ENCODE data around the gene PHF8. TPM values are rescaled to one million over a fixed set of nuclear protein-coding genes. Genes with fewer than 3 reads are reported as not detected.

Gene PHF8
- total RNA-seq, 1 donor from 2014 or later = 32.8 TPM

DNA sequence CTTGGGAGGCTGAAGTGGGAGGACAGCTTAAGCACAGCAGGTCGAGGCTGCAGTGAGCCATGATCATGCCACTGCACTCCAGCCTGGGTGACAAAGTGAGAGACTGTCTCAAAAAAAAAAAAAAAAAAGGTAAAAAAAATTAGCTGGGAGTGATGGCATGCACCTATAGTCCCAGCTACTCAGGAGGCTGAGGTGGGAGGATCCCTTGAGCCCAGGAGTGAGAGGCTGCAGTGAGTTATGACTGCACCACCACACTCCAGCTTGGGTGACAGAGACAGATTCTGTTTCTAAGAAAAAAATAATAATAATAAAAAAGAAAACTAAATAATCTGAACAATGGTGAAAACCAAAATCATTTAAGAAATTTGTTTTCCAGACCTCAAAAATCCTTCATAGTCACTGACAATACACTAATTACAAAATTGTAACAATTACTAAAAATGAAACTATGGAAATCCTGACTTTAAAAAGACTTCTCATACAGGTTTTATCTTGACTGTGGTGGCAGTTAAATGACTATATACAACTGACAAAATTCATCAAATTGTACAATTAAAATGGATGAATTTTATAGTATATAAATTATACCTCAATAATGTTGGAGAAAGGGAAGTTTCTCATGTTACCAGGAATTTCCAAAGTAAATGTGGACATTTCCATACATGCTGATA lies 31.3 kb downstream of the PHF8 start:
- DNase-seq (ENCODE audit: low spot score) = no peak

DNA sequence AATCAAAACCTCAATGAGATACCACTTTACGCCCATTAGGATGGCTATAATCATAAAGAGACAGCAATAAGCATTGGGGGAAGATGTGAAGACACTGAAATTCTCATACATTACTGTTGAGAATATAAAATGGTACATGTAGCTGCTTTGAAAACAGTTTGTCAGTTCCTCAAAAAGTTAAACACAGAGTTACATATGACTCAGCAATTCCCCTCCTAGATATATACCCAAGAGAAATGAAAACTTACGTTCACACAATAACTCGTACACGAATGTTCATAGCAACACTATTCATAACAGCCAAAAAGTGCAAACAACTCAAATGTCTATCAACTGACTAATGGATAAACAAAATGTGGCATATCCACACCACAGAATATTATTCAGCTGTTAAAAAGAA lies 36.6 kb downstream of the PHF8 start:
- DNase-seq (ENCODE audit: low spot score) = no peak

DNA sequence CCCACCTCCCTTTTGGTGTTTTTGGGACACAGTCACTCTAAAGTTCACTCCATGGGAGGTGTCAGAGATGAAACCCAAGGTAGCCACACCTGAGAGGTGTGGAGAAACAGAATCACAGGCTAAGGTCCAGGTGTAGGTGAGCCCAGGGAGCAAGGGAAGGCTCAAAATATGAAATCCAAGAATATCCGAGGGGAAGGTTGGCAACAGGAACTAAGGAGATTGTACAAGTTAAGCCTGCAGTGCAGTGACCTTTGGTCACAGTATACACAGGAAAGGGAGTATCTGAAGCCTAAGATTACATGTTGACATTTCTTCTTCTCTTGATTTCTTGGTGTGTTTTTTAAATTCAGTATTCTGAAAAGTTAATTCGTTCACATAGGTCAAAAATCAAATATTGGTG lies 46.5 kb downstream of the PHF8 start:
- no peak for DNase-seq (ENCODE audit: low spot score)

DNA sequence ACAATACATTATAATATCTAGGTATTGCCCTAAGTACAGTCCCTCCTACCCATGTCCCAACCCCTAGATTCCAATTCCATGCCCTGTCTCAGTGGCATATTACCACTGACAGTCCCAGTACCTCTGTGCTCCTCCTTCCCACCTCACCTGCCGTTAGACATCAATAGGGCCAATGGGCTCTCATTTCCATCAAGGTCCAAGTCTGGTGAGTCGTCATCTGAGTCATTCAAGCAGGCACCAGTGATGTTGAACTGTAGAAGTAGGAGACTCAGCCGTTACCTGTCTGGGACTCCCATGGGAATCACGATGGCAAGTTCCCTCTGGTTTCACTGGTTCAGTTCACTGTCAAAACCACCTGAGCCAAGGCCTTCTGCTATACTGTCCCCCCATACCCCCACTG lies 51.7 kb downstream of the PHF8 start:
- DNase-seq (ENCODE audit: low spot score) = no peak

DNA sequence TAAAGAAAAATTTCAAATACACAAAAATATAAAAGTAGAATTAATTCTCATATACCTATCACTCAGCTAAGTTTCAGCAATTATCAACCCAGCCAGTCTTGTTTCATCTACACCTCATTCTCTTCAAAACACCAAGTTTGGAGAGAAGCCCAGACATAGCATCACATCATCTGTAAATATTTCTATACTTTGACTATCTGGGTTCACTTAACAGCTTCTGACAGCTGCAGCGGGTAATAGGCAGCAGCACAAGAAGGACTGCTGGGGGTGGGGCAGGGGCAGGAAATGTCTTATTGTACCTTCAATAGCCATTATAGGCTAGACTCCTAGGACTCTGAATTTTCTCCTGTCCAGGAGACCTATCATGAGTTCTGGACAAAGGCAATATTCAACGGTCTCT lies 54.1 kb downstream of the PHF8 start:
- DNase-seq (ENCODE audit: low spot score) = no peak

DNA sequence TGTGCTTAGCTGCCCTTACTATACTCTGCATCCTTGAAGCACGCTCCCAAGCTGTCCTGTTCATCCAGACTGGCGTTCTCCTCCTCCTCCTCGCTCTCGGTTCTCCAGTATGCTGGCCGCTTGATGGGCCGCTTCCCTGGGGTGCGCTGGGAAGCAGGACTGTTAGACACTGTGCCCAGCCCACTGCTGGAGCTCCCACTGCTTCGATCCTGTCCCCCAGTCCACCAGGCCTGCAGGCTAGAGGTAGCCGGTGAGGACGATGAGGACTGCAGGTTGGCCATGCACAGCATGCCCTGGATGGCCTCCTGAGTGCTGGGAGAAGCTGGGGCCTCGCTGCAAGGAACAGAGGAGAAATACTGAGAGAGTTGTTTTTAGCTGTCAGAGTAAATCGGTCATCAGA lies 59.4 kb downstream of the PHF8 start:
- DNase-seq (ENCODE audit: low spot score) = no peak

DNA sequence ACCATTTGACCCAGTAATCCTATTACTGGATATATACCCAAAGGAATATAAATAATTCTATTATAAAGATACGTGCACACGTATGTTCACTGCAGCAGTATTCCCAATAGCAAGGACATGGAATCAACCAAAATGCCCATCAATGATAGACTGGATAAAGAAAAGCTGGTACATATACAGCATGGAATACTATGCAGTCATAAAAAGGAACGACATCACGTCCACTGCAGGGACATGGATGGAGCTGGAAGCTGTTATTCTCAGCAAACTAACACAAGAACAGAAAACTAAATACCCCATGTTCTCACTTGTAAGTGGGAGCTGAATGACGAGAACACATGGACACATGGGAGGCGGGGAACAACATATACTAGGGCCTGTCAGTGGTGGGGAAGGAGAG lies 69.7 kb downstream of the PHF8 start:
- no peak for DNase-seq (ENCODE audit: low spot score)

DNA sequence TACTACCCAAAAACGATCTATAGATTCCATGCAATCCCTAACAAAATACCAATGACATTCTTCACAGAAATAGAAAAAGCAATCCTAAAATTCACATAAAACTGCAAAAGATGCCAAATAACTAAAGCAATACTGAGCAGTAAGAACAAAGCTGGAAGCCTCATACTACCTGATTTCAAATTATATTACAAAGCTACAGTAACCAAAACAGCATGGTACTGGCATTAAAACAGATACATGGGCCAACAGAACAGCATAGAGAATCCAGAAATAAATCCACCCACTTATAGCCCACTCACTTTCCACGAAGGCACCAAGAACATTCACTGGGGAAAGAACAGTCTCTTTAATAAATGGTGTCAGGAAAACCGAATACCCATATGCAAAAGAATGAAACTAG lies 74.7 kb downstream of the PHF8 start:
- DNase-seq (ENCODE audit: low spot score) = no peak

DNA sequence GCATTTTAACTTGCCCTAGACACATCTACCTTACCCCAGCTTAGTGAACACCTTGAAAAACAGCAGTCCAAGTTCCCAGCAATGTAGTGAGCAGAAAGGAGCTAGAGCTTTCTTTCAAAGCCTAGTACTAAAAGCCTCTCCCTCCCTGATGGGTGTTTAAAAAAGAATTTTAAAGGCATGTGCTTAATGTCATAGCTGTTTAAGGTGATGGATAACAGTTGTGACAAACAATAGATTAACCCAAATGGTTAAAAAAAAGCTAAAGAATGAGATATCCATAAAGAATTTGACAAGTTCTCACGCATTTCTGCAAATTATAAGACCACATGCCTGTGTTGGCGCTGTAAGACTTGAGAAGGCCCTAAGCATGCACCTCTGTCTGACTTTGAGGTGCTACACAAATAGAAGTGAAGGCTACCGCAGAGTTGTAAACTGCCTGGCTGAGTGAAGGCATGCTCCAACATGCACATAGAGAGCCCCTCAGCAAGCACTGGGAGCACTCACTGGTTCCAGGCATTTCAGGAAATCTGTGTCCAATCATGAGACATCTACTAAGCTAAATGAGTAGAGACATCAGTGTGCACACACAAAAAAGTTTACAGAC lies 94.0 kb downstream of the PHF8 start:
- DNase-seq (ENCODE audit: low spot score) = no peak

DNA sequence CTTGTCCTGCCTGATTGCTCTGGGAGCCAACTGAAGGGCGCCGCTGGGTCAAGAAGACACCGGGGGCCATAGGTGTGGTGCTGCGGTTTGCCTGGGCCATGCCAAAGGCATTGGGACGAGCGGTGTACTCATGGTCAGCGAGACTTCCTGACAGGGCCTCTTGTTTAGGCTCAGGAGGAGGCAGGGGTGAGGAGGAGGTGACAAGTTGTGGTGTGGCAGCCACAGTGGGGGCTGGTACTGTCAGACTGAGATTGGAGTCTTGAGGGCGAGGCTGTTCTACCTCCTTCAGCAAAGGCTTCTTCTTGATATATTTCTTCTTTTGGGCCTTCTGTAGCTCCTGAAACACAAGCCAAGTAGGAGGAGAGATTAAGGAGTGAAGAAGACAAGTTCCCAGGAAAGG lies 104.1 kb downstream of the PHF8 start:
- no peak for DNase-seq (ENCODE audit: low spot score)

DNA sequence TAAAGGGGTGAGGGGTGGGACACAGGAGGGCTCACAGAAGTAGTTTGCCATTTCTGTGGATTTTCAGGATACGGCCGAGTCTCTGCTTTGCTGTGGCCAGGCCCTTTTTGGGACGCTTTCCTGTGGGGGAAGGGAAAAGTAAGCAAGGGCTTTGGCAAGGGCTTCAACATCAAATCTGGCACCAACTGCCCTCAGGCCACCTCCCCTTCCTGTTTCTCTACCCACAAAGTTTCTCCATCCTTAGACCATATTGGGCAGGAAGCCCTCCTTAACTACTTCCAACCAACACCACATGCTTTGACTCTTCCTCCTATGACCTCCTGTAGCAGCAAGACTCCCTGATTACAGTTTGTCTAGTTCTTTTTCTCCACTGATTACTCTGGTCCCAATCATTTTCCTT lies 105.1 kb downstream of the PHF8 start:
- DNase-seq (ENCODE audit: low spot score) = no peak

DNA sequence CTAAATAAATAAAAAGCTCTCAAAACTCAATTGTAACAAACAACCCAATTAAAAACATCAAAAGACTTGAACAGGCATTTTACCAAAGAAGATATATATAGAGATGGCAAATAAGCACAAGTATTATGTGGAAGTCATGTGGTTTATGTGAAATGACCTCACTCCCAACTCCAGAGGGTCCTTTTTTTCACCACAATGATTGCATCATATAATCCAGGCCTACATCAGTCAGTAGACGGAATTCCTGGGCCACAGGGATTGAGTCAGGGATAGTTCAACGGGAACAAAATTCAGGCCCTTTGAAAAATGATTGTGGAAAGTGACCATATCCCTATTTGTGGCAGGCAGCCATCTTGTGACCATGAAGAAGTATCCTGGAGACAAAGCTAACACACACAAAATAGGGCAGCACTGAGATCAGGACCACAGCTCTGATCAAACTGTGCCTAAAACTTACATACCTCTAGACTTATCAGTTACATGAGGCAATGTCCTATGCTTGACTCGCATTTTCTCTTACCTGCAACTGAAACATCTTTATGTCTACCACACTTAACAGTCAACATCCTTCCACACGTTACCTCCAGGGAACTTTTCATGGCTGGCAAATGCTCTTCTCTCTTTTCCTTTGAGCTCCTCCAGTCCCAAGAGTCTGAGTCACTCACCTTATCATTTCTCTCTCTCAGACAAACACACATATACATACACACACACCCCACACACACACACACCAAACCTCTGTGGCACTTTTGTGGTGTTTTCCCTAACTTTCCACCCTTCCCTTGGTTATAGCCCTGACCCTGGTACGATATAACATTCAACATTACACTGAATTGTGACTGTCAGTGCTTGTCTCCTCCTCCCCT lies 113.5 kb downstream of the PHF8 start:
- no peak for DNase-seq (ENCODE audit: low spot score)

DNA sequence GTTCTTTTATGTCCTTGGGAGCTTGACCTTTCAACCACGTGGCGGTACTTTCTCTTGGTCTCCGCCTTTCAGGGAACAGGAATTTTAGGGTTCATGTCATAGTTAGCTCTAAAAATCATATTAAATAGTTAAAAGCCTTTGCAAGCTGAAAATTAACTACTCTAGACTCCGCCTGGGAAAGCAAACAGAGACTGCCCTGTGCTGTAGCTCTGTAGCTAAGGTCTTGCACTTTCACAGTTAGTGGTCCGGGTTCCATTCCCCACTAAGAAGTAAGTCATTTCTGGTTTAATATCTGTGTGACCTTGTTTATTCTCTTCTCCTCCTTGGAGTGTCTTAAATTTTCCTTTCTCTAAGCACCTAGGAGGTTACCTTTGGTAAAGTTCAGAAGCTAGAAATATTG lies 118.2 kb downstream of the PHF8 start:
- no peak for DNase-seq (ENCODE audit: low spot score)

DNA sequence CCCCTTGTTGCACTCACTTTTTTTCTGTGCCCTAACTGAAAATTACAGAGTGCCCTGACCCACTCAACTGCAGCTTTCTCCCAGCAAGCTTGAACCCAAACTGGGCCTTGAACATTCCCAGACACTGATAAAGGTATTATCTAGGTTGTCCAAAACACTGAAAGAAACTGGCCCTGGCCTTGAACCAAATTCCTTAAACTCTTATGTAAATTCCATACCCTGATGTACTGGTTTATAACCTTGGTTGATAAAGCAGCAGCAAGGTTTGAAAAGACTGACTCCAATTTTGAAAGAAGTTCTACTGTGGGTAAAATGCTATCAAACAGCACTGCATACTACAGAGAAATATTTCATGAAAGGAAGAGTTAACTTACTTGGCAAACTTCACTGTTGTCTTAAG lies 125.6 kb downstream of the PHF8 start:
- DNase-seq (ENCODE audit: low spot score) = no peak

DNA sequence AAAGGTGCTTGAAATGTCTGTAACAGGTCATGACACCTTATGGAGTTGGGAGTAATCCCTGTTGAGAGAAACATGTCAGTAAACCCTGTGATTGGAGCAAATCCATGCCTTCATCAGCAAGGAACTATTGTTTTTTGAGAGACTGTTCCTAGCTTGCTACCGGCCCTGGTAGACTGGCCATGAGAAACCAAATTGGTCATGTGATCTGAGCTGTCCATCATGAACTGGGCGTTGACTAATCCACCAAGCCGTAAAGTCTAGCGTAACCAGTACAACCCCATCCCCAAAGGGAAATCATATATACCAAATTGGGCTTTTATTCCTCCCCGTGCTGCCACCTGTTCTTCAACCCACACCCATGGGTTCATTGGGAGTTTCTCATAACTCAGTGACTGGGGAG lies 143.7 kb downstream of the PHF8 start:
- no peak for DNase-seq (ENCODE audit: low spot score)

DNA sequence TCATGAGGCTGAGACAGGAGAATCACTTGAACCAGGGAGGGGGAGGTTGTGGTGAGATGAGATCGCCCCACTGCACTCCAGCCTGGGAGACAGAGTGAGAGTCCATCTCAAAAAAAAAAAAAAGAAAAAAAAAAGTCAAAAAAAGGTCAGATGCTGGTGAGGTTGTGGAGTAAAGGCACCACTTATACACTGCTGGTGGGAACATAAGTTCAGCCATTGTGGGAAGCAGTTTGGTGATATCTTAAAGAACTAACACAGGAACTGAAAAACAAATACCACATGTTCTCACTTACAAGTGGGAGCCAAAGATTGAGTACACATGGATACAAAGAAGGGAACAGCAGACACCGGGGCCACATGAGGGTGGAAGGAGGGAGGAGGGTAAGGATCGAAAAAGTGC lies 149.0 kb downstream of the PHF8 start:
- DNase-seq (ENCODE audit: low spot score) = no peak

Other genes starting within 250 kb of the PHF8 start
- 12.3 TPM for gene FAM120C, start 138.8 kb upstream of the PHF8 start, total RNA-seq

All from mucosa of gallbladder (tissue), 1 donor.